ENCODE data around the gene TMEM87A. TPM values are rescaled to one million over a fixed set of nuclear protein-coding genes. Genes with fewer than 3 reads are reported as not detected.
"Not testable (repeated sequence)": the region's sequence is repeated elsewhere in the genome, so short reads cannot be mapped to it uniquely, and the experiment has no call there.

The TMEM87A gene
- polyA plus RNA-seq, 2 of the 4 experiments (the other 2 are of a cell fraction), result 30.3 to 49.8 TPM

GRCh38 chr15:42306681-42307080 lies 33.4 kb upstream of the TMEM87A start:
- TF ChIP-seq ZFP36 (IDR thresholded peaks at IDR 0.05; ENCODE audit: borderline replicate concordance, partially characterized antibody), result no peak
- TF ChIP-seq, protein P1, sequence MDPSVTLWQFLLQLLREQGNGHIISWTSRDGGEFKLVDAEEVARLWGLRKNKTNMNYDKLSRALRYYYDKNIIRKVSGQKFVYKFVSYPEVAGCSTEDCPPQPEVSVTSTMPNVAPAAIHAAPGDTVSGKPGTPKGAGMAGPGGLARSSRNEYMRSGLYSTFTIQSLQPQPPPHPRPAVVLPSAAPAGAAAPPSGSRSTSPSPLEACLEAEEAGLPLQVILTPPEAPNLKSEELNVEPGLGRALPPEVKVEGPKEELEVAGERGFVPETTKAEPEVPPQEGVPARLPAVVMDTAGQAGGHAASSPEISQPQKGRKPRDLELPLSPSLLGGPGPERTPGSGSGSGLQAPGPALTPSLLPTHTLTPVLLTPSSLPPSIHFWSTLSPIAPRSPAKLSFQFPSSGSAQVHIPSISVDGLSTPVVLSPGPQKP (IDR thresholded peaks at IDR 0.05; ENCODE audit: low read depth, low read length), result no peak
- no peak for TF ChIP-seq ZNF302 (CRISPR knock-in tag; IDR thresholded peaks at IDR 0.05)
- TF ChIP-seq POLR2AphosphoS2 (conservative IDR thresholded peaks at IDR 0.05; ENCODE audit: low read length), result no peak
- no peak for TF ChIP-seq HES2 (IDR thresholded peaks at IDR 0.05)
- no peak for TF ChIP-seq ATOH8 (CRISPR knock-in tag; IDR thresholded peaks at IDR 0.05; ENCODE audit: low read depth)
- no peak for TF ChIP-seq USF2 (IDR thresholded peaks at IDR 0.05)
- no peak for TF ChIP-seq ZSCAN20 (CRISPR knock-in tag; IDR thresholded peaks at IDR 0.05)
- TF ChIP-seq SMC3 (IDR thresholded peaks at IDR 0.05), result no peak
- TF ChIP-seq HOXB5 (CRISPR knock-in tag; IDR thresholded peaks at IDR 0.05), result no peak
- no peak for TF ChIP-seq PBX3 (IDR thresholded peaks at IDR 0.05)
- no peak for TF ChIP-seq RNF2 (IDR thresholded peaks at IDR 0.05; ENCODE audit: borderline replicate concordance, low read depth)
- TF ChIP-seq FOXS1 (CRISPR knock-in tag; IDR thresholded peaks at IDR 0.05), result no peak
- TF ChIP-seq CBX8 (IDR thresholded peaks at IDR 0.05), result no peak
- no peak for TF ChIP-seq CHD4 (IDR thresholded peaks at IDR 0.05; ENCODE audit: borderline replicate concordance)
- TF ChIP-seq EP300 (IDR thresholded peaks at IDR 0.05), result no peak
- no peak for TF ChIP-seq POLR2A (IDR thresholded peaks at IDR 0.05; ENCODE audit: low read length)
- no peak for TF ChIP-seq JUN (IDR thresholded peaks at IDR 0.05)
- TF ChIP-seq, protein P2, sequence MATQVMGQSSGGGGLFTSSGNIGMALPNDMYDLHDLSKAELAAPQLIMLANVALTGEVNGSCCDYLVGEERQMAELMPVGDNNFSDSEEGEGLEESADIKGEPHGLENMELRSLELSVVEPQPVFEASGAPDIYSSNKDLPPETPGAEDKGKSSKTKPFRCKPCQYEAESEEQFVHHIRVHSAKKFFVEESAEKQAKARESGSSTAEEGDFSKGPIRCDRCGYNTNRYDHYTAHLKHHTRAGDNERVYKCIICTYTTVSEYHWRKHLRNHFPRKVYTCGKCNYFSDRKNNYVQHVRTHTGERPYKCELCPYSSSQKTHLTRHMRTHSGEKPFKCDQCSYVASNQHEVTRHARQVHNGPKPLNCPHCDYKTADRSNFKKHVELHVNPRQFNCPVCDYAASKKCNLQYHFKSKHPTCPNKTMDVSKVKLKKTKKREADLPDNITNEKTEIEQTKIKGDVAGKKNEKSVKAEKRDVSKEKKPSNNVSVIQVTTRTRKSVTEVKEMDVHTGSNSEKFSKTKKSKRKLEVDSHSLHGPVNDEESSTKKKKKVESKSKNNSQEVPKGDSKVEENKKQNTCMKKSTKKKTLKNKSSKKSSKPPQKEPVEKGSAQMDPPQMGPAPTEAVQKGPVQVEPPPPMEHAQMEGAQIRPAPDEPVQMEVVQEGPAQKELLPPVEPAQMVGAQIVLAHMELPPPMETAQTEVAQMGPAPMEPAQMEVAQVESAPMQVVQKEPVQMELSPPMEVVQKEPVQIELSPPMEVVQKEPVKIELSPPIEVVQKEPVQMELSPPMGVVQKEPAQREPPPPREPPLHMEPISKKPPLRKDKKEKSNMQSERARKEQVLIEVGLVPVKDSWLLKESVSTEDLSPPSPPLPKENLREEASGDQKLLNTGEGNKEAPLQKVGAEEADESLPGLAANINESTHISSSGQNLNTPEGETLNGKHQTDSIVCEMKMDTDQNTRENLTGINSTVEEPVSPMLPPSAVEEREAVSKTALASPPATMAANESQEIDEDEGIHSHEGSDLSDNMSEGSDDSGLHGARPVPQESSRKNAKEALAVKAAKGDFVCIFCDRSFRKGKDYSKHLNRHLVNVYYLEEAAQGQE (IDR thresholded peaks at IDR 0.05), result no peak
- no peak for TF ChIP-seq KDM1A (IDR thresholded peaks at IDR 0.05; ENCODE audit: low read depth)
- Histone ChIP-seq H3K4me3 (no peak overlapping the region), H3K9me3 (no peaks in the 10 kb centered on the region), H3K27ac (no peak overlapping the region), H3K4me2 (no peak overlapping the region), H3K4me1 (no peaks in the 10 kb centered on the region)
- ATAC-seq (no peak), FAIRE-seq (no peak), DNase-seq (ENCODE audit: low read depth in 1 of 2, low spot score in 1 of 2) (no peak)
- ChIA-PET POLR2A (no interaction called here), CTCF (no interaction called here)
- WGBS (ENCODE audit: missing lambda C conversion rate), result 74% methylated on average over 1 of the region's 1 CpG

- 67% methylated on average over 4 of the region's 4 CpGs for WGBS (ENCODE audit: missing lambda C conversion rate)
- POLR2A ChIA-PET; DNase-seq (ENCODE audit: low read depth in 1 of 2, low spot score in 1 of 2); H3K27ac ChIP-seq; H3K9me3 ChIP-seq; H3K4me3 ChIP-seq; H3K4me1 ChIP-seq; ATAC-seq; CTCF ChIA-PET; FAIRE-seq; H3K4me2 ChIP-seq: not testable (repeated sequence)
These were observed 27.8 kb upstream of the TMEM87A start for GRCh38 chr15:42301004-42301403.

All from A549 (cell line).